Central memory CD8-positive, alpha-beta T cell (primary cell): Measurements from ENCODE around the gene PIEZO2.
"Not testable (repeated sequence)": the region's sequence is repeated elsewhere in the genome, so short reads cannot be mapped to it uniquely, and the experiment has no call there.

ENCODE experiments used
- ATAC-seq: fragments of 150-1000 bp; cut with Tn5 transposase; replicated peaks from 2 replicates; pipeline ENCODE4 v1.10.0; 2022; ENCODE audit warnings: mild to moderate bottlenecking, moderate FRiP score, moderate number of reproducible peaks; ENCODE audit not compliant: poor library complexity, severe bottlenecking; ENCODE audit errors: extremely low read depth
- DNase-seq, 2 donors: peaks; one replicate each; pipeline ENCODE4 v3.0.0; 2021; ENCODE audit warnings: low spot score in 2 of 2
- H3K27ac Mint-ChIP-seq: one replicate; pipeline ENCODE4 v1.8.0; 2022; ENCODE audit warnings: low read depth, mild to moderate bottlenecking, moderate library complexity, mixed read lengths
- H3K27me3 Mint-ChIP-seq: one replicate; pipeline ENCODE4 v1.8.0; 2022; ENCODE audit warnings: mixed read lengths
- H3K36me3 Mint-ChIP-seq: one replicate; pipeline ENCODE4 v1.8.0; 2022; ENCODE audit warnings: mild to moderate bottlenecking, moderate library complexity, mixed read lengths; ENCODE audit not compliant: insufficient read depth
- H3K4me1 Mint-ChIP-seq: one replicate; pipeline ENCODE4 v1.8.0; 2022; ENCODE audit warnings: mixed read lengths
- H3K4me3 Mint-ChIP-seq: one replicate; pipeline ENCODE4 v1.8.0; 2022; ENCODE audit warnings: mild to moderate bottlenecking, moderate library complexity, mixed read lengths
- H3K9me3 Mint-ChIP-seq: one replicate; pipeline ENCODE4 v1.8.0; 2022; ENCODE audit warnings: mixed read lengths

Gene PIEZO2

DNA sequence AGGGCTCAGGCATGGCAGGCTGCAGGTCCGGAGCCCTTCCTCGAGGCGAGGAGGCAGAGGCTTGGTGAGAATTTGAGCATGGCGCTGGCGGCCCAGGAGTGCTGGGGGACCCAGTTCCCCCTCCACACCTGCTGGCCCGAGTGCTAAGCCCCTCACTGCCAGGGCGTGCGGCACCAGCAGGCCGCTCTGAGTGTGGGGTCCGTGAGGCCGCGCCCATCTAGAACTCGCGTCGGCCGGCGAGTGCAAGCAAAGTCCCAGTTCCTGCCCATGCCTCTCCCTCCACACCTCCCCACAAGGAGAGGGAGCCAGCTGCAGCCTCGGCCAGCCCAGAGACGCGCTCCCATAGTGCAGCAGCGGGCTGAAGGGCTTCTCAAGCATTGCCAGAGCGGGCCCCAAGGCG, 233.0 kb downstream of the PIEZO2 start:
- no peaks in the 10 kb centered on the region for H3K9me3 Mint-ChIP-seq
- no peaks in the 10 kb centered on the region for H3K27me3 Mint-ChIP-seq
- DNase-seq (no peak), ATAC-seq (no peak)
- no peaks in the 10 kb centered on the region for H3K36me3 Mint-ChIP-seq
- H3K4me1 Mint-ChIP-seq = no peaks in the 10 kb centered on the region
- no peak overlapping the region for H3K27ac Mint-ChIP-seq
- no peak overlapping the region for H3K4me3 Mint-ChIP-seq

DNA sequence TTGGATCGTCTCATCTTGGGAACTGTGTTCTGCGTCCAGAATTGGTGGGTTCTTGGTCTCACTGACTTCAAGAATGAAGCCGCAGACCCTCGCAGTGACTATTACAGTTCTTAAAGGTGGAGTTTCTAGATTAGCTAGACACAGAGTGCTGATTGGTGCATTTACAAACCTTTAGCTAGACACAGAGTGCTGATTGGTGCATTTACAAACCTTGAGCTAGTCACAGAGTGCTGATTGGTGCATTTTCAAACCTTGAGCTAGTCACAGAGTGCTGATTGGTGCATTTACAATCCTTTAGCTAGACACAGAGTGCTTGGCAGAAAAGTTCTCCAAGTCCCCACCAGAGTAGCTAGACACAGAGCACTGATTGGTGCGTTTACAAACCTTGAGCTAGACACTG, 233.6 kb downstream of the PIEZO2 start:
- not testable (repeated sequence) for H3K9me3 Mint-ChIP-seq, H3K4me3 Mint-ChIP-seq, ATAC-seq, H3K27ac Mint-ChIP-seq, H3K36me3 Mint-ChIP-seq, DNase-seq, H3K4me1 Mint-ChIP-seq, H3K27me3 Mint-ChIP-seq

DNA sequence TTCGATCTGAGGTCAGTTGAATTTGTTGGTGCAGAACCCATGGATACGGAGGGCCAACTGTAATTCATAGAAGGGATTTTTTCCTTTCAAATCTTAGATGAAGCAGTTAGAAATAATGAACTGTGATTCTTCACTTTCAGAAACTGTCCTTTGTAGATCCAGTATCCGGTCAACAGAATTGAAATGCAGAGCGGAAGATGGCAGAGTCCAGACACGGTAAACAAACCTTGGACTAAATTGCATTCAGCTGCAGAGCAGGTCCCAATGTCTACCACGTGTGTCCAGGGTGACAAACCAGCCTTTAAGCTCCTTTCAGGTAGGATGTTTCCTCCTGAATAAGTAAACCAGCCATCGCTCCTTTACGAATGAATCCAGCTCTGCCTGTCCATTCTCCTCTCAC, 234.8 kb downstream of the PIEZO2 start:
- ATAC-seq, H3K27ac Mint-ChIP-seq, H3K9me3 Mint-ChIP-seq, H3K36me3 Mint-ChIP-seq, H3K27me3 Mint-ChIP-seq, DNase-seq, H3K4me3 Mint-ChIP-seq, H3K4me1 Mint-ChIP-seq: not testable (repeated sequence)

DNA sequence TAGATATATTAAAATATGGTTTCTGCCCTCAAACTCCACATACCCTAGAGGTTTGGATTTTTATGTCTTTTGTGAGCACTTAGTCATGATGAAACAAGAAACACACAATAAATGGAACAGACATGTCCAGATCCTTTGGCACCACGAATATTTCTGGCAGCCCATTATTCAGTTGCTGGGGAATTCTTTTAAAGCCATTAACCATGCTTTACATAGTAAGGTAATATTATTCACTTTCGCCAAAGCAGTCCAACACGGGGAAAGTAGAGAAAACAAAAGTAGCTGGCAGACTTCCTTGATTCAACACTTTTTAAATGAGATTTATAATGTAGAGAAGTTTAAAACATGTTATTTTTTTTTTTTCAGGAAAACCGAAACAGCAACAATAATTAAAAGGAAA, 235.4 kb downstream of the PIEZO2 start:
- H3K9me3 Mint-ChIP-seq = no peaks in the 10 kb centered on the region
- no peak for ATAC-seq
- H3K36me3 Mint-ChIP-seq = no peaks in the 10 kb centered on the region
- no peak for DNase-seq
- no peak overlapping the region for H3K27ac Mint-ChIP-seq
- no peaks in the 10 kb centered on the region for H3K4me1 Mint-ChIP-seq
- H3K4me3 Mint-ChIP-seq = no peak overlapping the region
- H3K27me3 Mint-ChIP-seq = no peaks in the 10 kb centered on the region

DNA sequence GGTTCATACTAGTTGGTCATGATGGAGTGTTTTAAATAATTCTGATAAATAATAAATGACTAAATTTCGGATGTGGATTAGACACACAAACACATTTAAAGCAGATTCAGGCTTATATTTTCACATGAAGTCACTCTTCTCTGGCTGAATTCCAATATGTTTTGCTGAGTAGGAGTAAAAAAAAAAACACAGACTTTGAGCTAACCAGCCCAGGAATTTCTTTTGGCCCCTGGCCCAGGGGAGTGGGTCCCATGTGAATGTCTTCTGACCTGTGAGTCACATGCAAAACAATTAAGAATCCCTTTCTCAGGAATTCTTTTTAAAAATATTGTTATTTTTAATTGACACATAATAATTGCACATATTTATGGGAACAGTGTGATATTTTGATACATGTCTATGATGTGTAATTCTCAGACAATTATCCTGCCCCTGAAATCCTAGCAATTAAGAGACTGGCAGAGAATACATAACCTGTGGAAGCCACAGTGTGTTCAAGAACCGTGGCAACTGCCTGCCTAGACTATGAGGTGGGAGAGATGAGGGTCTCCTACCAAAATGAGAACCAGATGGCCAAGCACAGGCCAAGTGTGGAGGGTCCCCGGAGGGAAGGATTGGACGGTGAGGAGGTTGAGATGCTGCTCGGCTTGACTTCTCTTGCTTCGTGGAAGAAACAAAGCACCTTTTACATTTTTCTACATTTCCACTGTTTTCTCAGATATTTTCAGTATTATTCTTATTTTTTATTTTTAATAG, 236.4 kb downstream of the PIEZO2 start:
- Mint-ChIP-seq H3K36me3 (no peaks in the 10 kb centered on the region), H3K4me1 (no peaks in the 10 kb centered on the region), H3K27me3 (no peaks in the 10 kb centered on the region), H3K9me3 (no peaks in the 10 kb centered on the region), H3K4me3 (no peak overlapping the region), H3K27ac (no peak overlapping the region)
- ATAC-seq (no peak), DNase-seq (no peak)

DNA sequence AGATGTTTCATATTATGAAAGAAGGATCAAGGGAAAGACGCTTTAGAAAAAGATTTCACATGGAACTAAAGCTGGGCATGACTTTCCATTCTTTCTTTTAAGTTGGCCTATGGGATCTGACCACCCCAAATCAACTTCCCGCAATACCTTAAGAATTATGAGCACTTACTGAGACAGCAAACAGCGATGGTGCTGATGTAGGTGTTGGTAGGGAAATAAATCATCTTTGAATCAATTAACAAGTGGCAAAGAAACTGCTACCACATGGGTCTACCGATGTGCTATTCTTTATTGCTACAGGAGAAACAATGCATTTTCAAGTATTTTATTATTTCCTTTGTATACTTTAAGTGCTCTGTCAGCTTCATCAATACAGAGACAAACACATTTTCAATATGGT, 239.6 kb downstream of the PIEZO2 start:
- DNase-seq (no peak), ATAC-seq (no peak)
- H3K36me3 Mint-ChIP-seq = no peaks in the 10 kb centered on the region
- H3K9me3 Mint-ChIP-seq = no peaks in the 10 kb centered on the region
- no peak overlapping the region for H3K4me3 Mint-ChIP-seq
- no peaks in the 10 kb centered on the region for H3K4me1 Mint-ChIP-seq
- no peaks in the 10 kb centered on the region for H3K27me3 Mint-ChIP-seq
- H3K27ac Mint-ChIP-seq = no peak overlapping the region

DNA sequence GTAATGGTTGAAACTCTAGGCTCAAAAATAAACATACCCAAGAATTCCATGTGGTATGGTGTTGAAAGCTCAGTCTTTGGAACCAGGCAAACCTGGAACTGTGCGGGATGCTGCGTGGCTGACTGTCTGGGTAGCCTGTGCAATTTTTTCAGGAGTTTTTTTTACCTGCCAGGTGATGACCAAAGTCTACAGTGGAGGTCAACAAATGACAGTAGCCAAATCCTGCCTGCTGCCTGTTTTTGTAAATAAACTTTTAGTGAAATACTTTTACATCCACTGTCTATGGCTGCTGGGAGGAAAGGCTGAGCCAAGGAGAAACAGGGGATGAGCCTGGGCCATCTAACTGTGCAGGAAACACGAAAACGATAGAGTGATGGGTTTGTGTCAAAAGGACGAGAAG, 240.6 kb downstream of the PIEZO2 start:
- Mint-ChIP-seq H3K9me3 (no peaks in the 10 kb centered on the region), H3K4me3 (no peak overlapping the region), H3K36me3 (no peaks in the 10 kb centered on the region), H3K27ac (no peak overlapping the region), H3K27me3 (no peaks in the 10 kb centered on the region), H3K4me1 (no peaks in the 10 kb centered on the region)
- ATAC-seq = no peak
- DNase-seq = no peak

DNA sequence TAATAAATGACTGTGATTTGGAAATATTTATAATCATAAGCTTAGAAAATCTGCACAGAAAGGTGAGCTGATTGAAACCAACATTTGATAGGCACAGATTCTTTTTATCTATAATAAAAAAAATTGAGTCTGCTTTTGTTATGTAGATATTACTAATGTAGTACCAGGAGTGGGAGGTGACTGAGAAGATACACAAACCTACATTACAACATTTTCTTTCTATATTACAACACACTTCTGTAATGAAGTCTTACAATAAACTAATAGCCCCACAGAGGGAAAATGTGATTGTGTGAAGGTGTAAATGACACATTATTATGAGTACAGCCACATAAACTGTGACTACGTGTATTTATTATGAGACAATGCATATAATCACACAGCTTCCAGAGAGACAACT, 241.6 kb downstream of the PIEZO2 start:
- H3K36me3 Mint-ChIP-seq = no peaks in the 10 kb centered on the region
- no peak overlapping the region for H3K4me3 Mint-ChIP-seq
- H3K9me3 Mint-ChIP-seq = no peaks in the 10 kb centered on the region
- H3K27me3 Mint-ChIP-seq = no peaks in the 10 kb centered on the region
- H3K4me1 Mint-ChIP-seq = no peaks in the 10 kb centered on the region
- no peak overlapping the region for H3K27ac Mint-ChIP-seq
- DNase-seq (no peak), ATAC-seq (no peak)

DNA sequence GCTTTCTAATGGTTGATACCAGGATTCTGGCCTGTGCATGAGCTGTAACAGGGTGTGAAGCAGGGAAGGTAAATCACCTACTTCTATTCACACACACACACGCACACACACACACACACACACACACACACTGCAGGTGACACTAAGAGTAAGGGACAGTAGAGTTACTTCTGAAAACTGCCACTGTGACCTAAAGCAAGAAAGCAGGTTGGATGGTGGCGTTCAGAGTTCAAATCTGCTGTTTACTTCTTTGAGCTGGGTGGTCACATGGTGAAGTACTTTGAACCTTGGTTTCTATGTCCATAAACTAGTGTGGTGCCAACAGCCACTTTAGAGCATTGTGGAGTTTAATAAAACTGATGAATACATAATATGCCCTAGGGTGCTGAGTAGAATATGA, 248.0 kb downstream of the PIEZO2 start:
- Mint-ChIP-seq H3K9me3 (no peaks in the 10 kb centered on the region), H3K27me3 (no peaks in the 10 kb centered on the region), H3K27ac (no peak overlapping the region), H3K4me3 (no peak overlapping the region), H3K36me3 (no peaks in the 10 kb centered on the region), H3K4me1 (no peaks in the 10 kb centered on the region)
- no peak for ATAC-seq
- no peak for DNase-seq

DNA sequence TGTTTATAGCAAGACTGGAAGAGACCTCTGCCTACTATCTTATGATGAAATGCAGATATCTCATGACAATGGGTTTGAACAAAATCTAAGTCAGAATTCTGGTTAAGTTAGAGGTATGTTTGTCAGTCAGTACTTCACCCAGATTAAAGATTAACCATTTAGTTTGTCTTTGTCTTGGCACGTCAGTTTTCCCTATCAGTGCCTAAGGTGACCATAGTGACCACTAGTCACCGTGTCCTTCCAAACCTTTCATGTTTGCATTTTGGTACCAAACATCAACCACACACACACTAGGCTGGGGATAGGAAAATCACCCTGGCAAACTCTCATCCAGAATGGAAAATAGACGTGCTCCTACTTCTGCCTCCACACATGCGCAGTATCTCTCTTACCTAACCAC, 248.9 kb downstream of the PIEZO2 start:
- H3K4me1 Mint-ChIP-seq = no peaks in the 10 kb centered on the region
- ATAC-seq = no peak
- H3K36me3 Mint-ChIP-seq = no peaks in the 10 kb centered on the region
- no peak for DNase-seq
- H3K27me3 Mint-ChIP-seq = no peaks in the 10 kb centered on the region
- no peak overlapping the region for H3K4me3 Mint-ChIP-seq
- no peak overlapping the region for H3K27ac Mint-ChIP-seq
- H3K9me3 Mint-ChIP-seq = no peaks in the 10 kb centered on the region

DNA sequence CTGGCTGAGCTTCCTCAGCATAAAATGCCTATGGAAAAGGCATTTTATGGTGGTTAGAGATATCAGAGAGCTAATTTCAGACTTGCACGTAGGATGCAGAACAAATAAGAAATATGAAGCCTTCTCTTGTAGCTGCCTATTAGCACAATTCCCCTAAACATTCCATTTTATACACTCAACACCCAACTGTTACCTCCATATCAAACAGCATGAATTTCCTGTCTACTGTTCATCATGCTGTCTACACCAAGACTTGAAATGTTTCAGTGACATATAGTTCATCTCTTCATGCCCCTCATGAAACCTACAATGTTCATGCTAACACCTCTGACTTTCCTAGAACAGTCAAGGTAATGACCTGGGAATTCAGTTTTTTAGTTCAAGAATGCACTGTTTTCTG, 249.9 kb downstream of the PIEZO2 start:
- no peaks in the 10 kb centered on the region for H3K36me3 Mint-ChIP-seq
- ATAC-seq = no peak
- no peaks in the 10 kb centered on the region for H3K4me1 Mint-ChIP-seq
- no peak for DNase-seq
- no peaks in the 10 kb centered on the region for H3K27me3 Mint-ChIP-seq
- no peak overlapping the region for H3K4me3 Mint-ChIP-seq
- H3K27ac Mint-ChIP-seq = no peak overlapping the region
- no peaks in the 10 kb centered on the region for H3K9me3 Mint-ChIP-seq

DNA sequence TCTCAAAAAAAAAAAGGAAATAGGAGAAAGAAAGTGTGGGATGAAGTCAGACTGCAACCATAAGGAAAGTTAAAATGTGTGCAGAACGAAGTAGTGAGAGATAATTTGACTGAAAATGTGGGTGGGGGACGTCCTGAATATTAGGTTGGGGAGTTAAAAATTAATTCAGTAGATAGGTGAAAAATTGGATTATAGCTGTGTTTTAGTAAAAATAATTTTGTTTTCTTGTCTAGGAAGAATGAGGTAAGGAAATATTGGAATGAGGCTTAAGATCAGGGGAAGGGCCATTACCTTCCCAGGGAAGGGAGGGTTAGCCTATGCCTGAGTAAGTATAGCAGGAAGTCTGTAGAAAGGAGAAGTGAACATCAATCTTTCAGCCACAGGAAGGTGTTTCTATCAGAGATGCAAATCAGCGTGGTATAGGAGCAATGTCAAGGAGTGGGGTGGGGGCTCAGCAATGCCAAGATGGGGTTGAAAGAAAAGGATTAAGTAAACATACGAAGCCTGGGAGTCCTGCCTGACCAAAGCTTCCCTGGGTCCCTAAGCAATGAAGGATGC, 250.9 kb downstream of the PIEZO2 start:
- no peak for ATAC-seq
- Mint-ChIP-seq H3K4me3 (no peak overlapping the region), H3K4me1 (no peaks in the 10 kb centered on the region), H3K27ac (no peak overlapping the region), H3K27me3 (no peaks in the 10 kb centered on the region), H3K9me3 (no peaks in the 10 kb centered on the region), H3K36me3 (no peaks in the 10 kb centered on the region)
- DNase-seq = no peak

DNA sequence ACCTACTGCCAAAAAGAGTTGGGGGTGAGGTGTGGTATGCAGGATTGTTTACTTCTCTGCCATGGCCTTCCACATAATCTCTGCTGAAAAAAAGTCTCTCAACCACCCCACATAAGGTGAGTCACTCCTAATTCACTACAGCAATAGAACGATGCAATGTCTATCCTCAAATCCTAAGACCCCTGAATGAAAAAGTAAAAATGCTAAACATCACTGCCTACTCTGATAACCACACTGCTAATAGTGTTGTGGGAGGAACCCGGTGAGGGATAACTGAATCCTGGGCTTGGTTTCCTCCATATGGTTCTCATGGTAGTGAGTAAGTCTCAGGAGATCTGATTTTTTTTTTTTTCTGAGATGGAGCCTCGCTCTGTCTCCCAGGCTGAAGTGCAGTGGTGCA, 252.5 kb downstream of the PIEZO2 start:
- Mint-ChIP-seq H3K27me3 (no peaks in the 10 kb centered on the region), H3K4me1 (no peaks in the 10 kb centered on the region), H3K4me3 (no peak overlapping the region), H3K36me3 (no peaks in the 10 kb centered on the region), H3K9me3 (no peaks in the 10 kb centered on the region), H3K27ac (no peak overlapping the region)
- DNase-seq (no peak), ATAC-seq (no peak)
